HAP-1 (cell line): ENCODE results near the gene GRSF1.

ENCODE experiments used
- DNase-seq, 2 experiments: peaks; one replicate each; pipeline ENCODE4 v3.0.0-alpha.2; 2016 to 2020; ENCODE audit warnings: low spot score in 2 of 2
- H3K27me3 ChIP-seq: fragments of 250-450 bp; sonication (Bioruptor Pico); 2 replicates; pipeline ENCODE4 v1.5.1; 2020; ENCODE audit warnings: low read depth, mild to moderate bottlenecking, moderate library complexity
- H3K36me3 ChIP-seq: fragments of 250-450 bp; sonication (Bioruptor Pico); replicated peaks from 2 replicates; pipeline ENCODE4 v1.5.1; 2020; ENCODE audit warnings: mild to moderate bottlenecking
- H3K4me1 ChIP-seq: fragments of 250-450 bp; sonication (Bioruptor Pico); 2 replicates; pipeline ENCODE4 v1.5.1; 2020; ENCODE audit warnings: mild to moderate bottlenecking
- H3K4me3 ChIP-seq: fragments of 250-450 bp; sonication (Bioruptor Pico); 2 replicates; pipeline ENCODE4 v1.5.1; 2020; ENCODE audit warnings: mild to moderate bottlenecking, moderate library complexity
- H3K9me3 ChIP-seq: fragments of 250-450 bp; sonication (Bioruptor Pico); 2 replicates; pipeline ENCODE4 v1.5.1; 2020; ENCODE audit warnings: mild to moderate bottlenecking, moderate library complexity
- in situ Hi-C: fragments of 300-500 bp; cut with MboI; formaldehyde crosslinking; loops from 3 replicates; pipeline ENCODE4 v1.14.3; 2020; ENCODE audit warnings: low sequenced_read_pairs, inconsistent platforms, mixed read lengths

GRSF1 gene

GRCh38 chr4:70768301-70768948, 71.3 kb downstream of the GRSF1 start:
- H3K4me1 ChIP-seq, result no peaks in the 10 kb centered on the region
- in situ Hi-C loops, result no loop called here
- H3K36me3 ChIP-seq, result peaks cover 7% of the 10 kb centered on the region
- H3K4me3 ChIP-seq, result no peak overlapping the region
- no peaks in the 10 kb centered on the region for H3K9me3 ChIP-seq
- H3K27me3 ChIP-seq, result no peaks in the 10 kb centered on the region
- DNase-seq, result no peak
